ENCODE data around the gene SLN.
"Not testable (repeated sequence)": the region's sequence is repeated elsewhere in the genome, so short reads cannot be mapped to it uniquely, and the experiment has no call there.

The SLN gene
- long read RNA-seq, donor 1 = 0 reads
- long read RNA-seq, donor 2 = 0 reads
- long read RNA-seq, donor 3 = 0 reads
- long read RNA-seq, donor 4 = 0 reads
- long read RNA-seq, donor 5 = 0 reads
- long read RNA-seq, donor 6 = 0 reads
- long read RNA-seq, donor 7, transcript SLN-201 (2 exons, 722 nt) = major isoform, 5 of 5 reads
- long read RNA-seq, donor 7, partial matches to known transcripts = 0 of 5 reads
- long read RNA-seq, donor 7, other reads (novel, unspliced or antisense) = 0 of 5 reads
- long read RNA-seq, donor 8, partial matches to known transcripts = 0 of 1 reads
- long read RNA-seq, donor 8, other reads (novel, unspliced or antisense) = 0 of 1 reads

- DNase-seq = no peak
These were observed at the start of gene SLN for GRCh38 chr11:107711861-107712755. SLN (minus strand) TSS chr11:107712056.

- not testable (repeated sequence) for DNase-seq
These were observed 47.0 kb upstream of the SLN start for GRCh38 chr11:107758719-107759355.

GRCh38 chr11:107757661-107758060, 45.8 kb upstream of the SLN start:
- no peak for DNase-seq

GRCh38 chr11:107756553-107756952, 44.7 kb upstream of the SLN start:
- DNase-seq = no peak

GRCh38 chr11:107752949-107753822, 41.3 kb upstream of the SLN start:
- no peak for DNase-seq

- no peak for DNase-seq
These were observed 40.7 kb upstream of the SLN start for GRCh38 chr11:107752508-107752907.

- DNase-seq = no peak
These were observed 39.2 kb upstream of the SLN start for GRCh38 chr11:107751082-107751481.

- no peak for DNase-seq
These were observed 38.5 kb upstream of the SLN start for GRCh38 chr11:107750313-107750712.

GRCh38 chr11:107747622-107748021, 35.8 kb upstream of the SLN start:
- no peak for DNase-seq

GRCh38 chr11:107744736-107745135, 32.9 kb upstream of the SLN start:
- DNase-seq = no peak

- no peak for DNase-seq
These were observed 31.3 kb upstream of the SLN start for GRCh38 chr11:107743191-107743590.

- no peak for DNase-seq
These were observed 29.4 kb upstream of the SLN start for GRCh38 chr11:107741044-107741823.

GRCh38 chr11:107740271-107740670, 28.4 kb upstream of the SLN start:
- DNase-seq = no peak

- DNase-seq = no peak
These were observed 24.7 kb upstream of the SLN start for GRCh38 chr11:107736546-107736945.

- DNase-seq = no peak
These were observed 21.7 kb upstream of the SLN start for GRCh38 chr11:107733518-107733917.

- no peak for DNase-seq
These were observed 20.8 kb upstream of the SLN start for GRCh38 chr11:107732689-107733051.

- no peak for DNase-seq
These were observed 20.3 kb upstream of the SLN start for GRCh38 chr11:107731941-107732688.

GRCh38 chr11:107722662-107723061, 10.8 kb upstream of the SLN start:
- no peak for DNase-seq

- DNase-seq = no peak
These were observed 9.4 kb upstream of the SLN start for GRCh38 chr11:107721207-107721606.

GRCh38 chr11:107720303-107720774, 8.5 kb upstream of the SLN start:
- no peak for DNase-seq

All from right kidney (tissue), 9 donors.